HFF-Myc (cell line): ENCODE data around the gene VAC14.

Experiments
- DNase-seq: peaks from one replicate; pipeline ENCODE4 v3.0.0-alpha.2; 2011; ENCODE audit warnings: low read depth; ENCODE audit errors: extremely low read depth
- H3K4me3 ChIP-seq: replicated peaks from 2 replicates; pipeline ENCODE4 v1.5.1; 2011; ENCODE audit warnings: low read depth, mild to moderate bottlenecking, control low read depth, low read length
- TF ChIP-seq, protein P1 (sequence below): IDR thresholded peaks from 2 replicates; pipeline ENCODE4 v1.5.1; 2012; ENCODE audit warnings: mild to moderate bottlenecking, low read depth, low read length, control low read depth; ENCODE audit errors: missing control alignments

Gene VAC14

DNA sequence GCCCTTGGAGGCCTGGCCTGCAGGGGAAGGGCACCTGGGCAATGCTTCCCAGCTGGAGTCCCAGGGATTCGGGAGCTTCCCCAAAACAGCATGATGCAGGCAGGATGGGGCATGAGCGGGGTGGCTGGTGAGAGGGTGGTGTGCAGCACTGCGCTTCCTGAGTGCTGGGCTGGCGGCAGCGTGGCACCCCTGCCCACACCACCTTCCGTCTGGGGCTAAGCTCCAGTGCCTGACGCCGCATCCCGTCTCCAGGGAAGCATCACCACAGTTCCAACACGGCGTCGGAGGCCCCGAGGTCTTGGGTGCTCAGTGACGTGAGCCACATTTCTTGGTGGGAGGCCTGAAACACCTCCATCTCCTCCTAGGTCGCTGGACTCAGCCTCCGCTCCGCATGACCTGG lies 101.3 kb downstream of the VAC14 start:
- DNase-seq = no peak
- no peak overlapping the region for H3K4me3 ChIP-seq
- TF ChIP-seq, protein P1, sequence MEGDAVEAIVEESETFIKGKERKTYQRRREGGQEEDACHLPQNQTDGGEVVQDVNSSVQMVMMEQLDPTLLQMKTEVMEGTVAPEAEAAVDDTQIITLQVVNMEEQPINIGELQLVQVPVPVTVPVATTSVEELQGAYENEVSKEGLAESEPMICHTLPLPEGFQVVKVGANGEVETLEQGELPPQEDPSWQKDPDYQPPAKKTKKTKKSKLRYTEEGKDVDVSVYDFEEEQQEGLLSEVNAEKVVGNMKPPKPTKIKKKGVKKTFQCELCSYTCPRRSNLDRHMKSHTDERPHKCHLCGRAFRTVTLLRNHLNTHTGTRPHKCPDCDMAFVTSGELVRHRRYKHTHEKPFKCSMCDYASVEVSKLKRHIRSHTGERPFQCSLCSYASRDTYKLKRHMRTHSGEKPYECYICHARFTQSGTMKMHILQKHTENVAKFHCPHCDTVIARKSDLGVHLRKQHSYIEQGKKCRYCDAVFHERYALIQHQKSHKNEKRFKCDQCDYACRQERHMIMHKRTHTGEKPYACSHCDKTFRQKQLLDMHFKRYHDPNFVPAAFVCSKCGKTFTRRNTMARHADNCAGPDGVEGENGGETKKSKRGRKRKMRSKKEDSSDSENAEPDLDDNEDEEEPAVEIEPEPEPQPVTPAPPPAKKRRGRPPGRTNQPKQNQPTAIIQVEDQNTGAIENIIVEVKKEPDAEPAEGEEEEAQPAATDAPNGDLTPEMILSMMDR = no peak

DNA sequence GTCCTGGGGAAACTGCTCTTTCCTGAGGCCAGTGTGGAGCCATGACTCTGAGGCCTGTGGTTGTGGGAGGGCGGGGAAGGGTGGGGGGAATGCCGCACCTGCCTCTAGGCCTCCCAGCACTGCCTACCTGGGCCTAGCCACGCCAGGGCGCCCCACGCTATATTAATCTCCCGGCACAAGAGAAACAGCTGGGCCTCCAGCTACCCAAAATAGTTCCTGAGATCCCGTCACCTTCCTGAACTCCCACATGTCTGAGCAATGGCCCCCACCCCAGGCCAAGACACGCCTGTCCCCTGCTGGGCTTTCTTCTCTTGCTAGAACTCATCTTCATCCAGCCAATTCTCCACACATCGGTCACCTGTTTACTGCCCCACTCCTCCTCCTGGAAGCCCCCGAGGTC lies 102.1 kb downstream of the VAC14 start:
- no peak overlapping the region for H3K4me3 ChIP-seq
- DNase-seq = no peak
- TF ChIP-seq, protein P1 = no peak

DNA sequence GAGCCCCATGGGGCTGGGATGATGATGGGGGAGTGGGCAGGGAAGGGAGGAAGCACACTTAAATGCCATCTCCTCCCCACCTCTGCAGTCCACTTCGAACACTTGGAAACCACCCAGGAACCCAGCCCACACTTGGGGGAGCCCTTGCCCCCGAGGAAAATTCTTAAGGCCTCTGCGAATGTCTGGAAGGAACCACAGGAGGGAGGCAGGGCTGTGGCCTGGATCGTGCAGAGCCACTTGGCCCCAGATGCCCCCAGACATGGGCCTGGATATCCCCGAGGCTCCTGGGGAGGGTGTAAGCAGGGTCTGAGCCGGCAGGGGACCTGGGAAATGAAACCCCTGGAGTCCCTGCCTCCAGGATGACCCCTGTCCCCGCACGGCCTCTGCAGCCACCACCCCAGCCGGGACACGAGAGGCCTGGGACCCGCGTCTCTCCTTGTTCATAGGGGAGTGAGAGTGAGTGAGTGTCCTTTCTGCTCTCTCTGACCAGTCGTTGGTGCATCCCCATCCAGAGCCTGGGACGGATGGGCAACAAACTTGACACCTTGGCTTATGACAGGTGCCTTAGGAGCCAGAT lies 103.3 kb downstream of the VAC14 start:
- TF ChIP-seq, protein P1 = no peak
- no peak for DNase-seq
- H3K4me3 ChIP-seq = no peak overlapping the region

DNA sequence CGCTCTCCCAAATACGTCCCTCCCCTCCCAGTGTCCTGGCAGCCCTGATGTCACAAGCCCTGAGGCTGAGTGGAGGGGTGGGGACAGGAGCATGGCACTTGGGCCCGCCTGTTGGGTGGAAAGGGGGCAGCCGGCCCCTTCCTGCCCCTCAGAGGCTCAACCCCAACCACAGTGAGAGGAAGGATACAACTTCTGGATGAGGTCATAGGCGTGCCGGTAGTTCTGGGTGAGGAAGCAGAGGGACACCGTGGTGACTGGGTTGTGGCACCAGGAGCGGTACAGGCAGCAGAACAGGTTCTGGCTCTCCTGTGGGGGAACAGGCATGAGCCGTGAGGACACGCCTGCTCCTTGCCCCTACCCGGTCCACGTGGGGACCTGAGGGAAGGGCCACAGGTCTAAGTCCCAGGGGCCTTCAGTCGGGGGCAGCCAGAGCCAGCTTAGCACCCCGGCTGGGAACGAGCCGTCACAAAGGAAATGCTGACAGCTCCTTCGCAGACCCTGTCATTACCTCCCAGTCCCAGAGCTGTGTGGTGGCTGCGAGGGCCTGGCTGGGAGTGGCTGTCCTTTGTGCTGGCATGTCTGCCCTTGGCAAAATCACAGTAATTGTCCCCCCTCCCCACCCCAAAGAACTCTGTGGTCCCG lies 103.9 kb downstream of the VAC14 start:
- DNase-seq = no peak
- TF ChIP-seq, protein P1 = no peak
- H3K4me3 ChIP-seq = no peak overlapping the region

DNA sequence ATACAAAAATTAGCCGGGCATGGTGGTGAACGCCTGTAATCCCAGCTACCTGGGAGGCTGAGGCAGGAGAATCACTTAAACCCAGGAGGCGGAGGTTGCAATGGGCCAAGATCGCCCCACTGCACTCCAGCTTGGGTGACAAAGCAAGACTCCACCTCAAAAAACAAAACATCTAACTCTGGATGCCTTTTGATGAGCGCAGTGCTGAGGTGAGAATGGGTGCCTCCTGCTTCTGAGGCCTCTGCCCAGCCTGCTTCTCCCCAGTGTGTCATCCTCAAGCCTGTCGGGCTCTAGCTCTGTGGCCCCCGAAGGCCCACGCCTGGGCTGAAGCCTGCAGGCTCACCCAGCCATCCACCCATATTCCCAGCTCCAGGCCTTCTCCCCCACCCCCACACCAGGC lies 104.6 kb downstream of the VAC14 start:
- TF ChIP-seq, protein P1 = no peak
- H3K4me3 ChIP-seq = no peak overlapping the region
- DNase-seq = no peak

DNA sequence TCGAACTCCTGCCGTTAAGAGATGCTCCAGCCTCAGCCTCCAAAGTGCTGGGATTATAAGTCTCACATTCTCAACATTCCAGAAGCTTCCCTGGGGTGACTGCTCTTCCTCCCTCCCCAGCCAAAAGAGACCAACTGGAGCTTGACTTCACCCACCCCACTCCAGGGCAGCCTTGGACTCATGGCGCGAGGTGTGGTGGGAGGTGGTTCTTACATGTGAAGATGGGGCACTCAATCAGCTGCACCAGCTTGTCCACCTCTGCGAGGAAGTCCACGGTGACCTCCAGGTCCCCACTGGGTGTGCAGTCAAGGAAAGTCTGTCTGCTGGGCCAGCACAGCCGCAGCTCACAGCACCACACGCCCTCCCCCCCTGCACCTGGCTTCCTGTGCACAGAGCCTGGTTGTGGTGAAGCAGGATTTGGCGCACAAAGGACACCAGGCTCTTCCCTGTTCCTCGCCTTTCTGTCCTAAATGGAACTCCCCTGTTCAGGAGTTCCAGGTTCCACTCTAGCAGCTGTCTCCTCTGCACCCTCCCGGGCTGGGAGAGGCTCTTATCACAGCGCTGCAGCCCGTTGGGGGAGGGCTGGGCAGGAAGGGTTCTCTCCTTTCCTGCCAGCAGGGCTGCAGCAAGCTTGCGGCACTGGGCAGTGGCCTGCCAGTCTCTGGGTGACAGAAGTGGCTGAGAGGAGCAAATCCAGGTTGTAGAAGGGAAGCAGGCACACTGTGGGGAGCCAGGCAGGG lies 105.5 kb downstream of the VAC14 start:
- TF ChIP-seq, protein P1 = no peak
- no peak for DNase-seq
- H3K4me3 ChIP-seq = no peak overlapping the region

DNA sequence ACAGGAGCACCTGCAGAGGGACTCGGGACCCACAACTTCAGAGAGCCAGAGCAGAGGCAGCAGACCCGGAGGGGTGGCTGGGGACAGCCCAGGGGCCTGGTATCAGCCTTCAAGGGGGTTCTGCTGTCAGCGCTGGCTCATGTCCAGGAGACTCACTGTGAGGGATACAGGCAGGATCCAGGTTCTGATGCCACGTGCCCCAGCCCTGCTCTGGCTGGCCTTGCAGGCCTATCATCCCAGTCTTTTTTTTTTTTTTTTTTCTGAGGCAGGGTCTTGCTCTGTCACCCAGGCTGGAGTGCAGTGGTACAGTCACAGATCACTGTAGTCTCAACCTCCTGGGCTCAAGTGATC lies 106.1 kb downstream of the VAC14 start:
- H3K4me3 ChIP-seq = no peak overlapping the region

More for the DNA sequence above, 106.1 kb downstream of the VAC14 start:
- TF ChIP-seq, protein P1 = no peak
- DNase-seq = no peak
